SHP77 (cell line): ENCODE data around the gene EGF.
A peak's percentile ranks its signal among the peaks of the same experiment; 100 is the strongest.
"Not testable (repeated sequence)": the region's sequence is repeated elsewhere in the genome, so short reads cannot be mapped to it uniquely, and the experiment has no call there.

Source experiments
- DNase-seq, 2 experiments: peaks; one replicate each; lab custom pipeline; 2025; lab: John Stamatoyannopoulos, UW

The EGF gene

DNA sequence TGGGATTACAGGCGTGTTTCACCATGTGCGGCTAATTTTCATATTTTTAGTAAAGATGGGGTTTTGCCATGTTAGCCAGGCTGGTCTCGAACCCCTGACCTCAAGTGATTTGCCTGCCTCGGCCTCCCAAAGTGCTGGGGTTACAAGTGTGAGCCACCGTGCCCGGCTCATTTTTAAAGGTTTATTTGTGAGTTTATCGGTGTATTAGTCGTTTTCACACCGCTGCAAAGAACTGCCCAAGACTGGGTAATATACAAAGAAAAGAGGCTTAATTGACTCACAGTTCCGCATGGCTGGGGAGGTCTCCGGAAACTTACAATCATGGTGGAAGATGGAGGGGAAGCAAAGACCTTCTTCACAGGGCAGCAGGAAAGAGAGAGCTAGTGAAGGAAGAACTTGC lies 126.5 kb downstream of the EGF start:
- not testable (repeated sequence) for DNase-seq

GRCh38 chr4:110041735-110042134 lies 129.1 kb downstream of the EGF start:
- no peak for DNase-seq

DNA sequence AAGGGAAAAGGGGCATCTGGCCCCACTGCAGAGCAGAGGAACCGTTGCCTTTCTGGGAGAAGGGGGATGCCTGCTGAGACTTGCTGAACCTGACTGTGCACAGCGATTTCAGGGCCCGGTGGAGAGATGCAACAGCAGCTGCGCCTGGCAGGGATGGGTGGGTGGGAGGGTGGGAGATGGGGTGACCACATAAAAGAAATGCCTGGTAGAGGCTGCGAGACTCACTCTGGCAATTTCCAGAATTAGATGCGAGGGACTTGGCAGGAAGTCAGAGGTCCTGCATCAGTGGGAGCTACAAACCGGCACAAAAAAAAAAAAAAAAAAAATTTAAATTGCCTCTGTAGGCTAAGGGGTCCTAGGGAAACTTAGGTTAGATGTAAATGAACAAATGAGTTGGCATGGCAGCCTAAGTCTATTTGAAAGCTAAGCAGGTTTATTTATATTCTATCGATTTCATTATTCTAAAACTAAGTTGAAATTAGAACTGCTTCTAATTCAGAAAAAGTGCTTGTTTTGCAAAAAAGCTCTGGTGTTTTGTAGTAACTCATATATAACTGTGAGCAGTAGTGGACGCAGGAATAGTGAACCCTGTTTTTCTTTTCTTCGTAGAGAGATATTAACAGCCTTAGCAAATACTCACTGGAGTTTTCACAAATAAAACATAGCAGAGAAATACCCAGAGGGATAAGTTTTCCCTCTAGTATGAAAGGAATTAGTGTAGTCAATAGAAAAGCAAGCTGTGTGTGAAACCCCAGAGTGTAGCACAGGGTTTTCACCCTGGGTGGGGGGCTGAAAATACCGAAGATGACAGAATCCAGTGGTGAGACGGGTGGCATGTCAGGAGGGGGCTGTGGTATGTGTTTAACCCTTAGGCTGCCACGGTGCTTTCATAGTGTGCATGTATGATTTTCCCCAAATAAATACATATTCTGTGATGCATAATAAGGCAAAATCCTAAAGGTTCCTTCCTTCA lies 130.1 kb downstream of the EGF start:
- DNase-seq = no peak

DNA sequence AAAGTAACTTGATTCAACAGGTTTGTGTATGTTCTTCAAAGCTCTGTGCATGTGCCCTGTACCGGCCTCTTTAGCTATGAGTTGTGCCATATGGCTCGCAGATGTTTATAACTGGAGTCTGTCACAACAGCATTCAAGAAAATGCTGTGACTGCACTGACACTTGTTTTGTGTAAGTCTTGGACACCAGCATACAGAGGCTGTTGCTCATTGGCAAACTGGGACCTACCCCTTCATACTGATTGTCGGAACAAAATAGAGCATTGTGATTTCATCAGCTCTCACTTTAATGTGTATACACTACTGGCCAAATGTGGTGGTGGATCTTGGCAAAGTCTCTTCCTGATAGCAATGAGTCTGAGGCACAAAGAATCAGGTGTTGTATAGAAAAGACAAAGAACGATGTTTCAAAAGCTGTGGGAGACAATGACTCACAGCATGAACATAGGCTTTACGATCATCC lies 133.9 kb downstream of the EGF start:
- DNase-seq = no peak

- DNase-seq = peak in 1 of 2 experiments; percentile 2
Observed at GRCh38 chr4:110049951-110050925, 137.6 kb downstream of the EGF start.

- DNase-seq = no peak
Observed at GRCh38 chr4:110055158-110055768, 142.6 kb downstream of the EGF start.

DNA sequence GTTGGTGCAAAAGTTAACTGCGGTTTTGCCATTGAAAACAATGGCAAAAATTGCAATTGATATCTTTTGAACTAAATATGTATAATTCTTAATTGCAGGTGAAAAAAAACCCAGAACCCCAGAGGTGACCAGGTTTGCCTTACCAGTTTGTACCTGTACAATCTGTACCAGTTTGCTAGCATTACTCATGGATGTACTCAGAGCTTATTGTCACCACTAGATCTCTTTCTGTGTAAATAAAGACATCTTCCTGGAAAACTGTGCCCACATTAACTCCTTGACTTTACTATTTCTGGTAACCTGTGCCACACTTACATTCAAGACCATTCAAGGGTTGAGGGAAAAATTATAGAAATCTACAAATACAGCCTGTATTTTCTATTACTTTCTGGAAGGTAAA lies 146.0 kb downstream of the EGF start:
- no peak for DNase-seq

GRCh38 chr4:110059556-110060191 lies 147.0 kb downstream of the EGF start:
- DNase-seq = no peak

DNA sequence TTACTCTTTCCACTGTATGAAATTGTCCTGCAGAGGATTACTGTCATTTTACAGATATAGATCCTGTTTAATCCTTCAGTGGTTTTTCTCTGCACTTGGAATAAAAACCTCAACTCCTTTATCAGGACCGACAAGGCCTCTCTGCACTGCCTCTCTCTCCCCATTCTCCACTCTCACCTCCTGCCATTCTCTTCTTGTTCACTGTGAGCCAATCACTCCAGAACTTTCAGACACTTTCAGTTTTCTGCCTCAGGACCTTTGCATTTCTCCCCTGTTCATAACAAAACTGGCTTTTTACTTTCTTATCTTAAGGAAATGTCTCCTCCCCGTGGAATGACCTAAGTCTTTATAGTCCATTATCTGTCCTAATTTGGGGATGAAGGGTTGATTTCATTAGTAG lies 148.4 kb downstream of the EGF start:
- DNase-seq = no peak
